ENCODE data around the gene SPATA31C1.
"Not testable (repeated sequence)": the region's sequence is repeated elsewhere in the genome, so short reads cannot be mapped to it uniquely, and the experiment has no call there.

SPATA31C1 gene

DNA sequence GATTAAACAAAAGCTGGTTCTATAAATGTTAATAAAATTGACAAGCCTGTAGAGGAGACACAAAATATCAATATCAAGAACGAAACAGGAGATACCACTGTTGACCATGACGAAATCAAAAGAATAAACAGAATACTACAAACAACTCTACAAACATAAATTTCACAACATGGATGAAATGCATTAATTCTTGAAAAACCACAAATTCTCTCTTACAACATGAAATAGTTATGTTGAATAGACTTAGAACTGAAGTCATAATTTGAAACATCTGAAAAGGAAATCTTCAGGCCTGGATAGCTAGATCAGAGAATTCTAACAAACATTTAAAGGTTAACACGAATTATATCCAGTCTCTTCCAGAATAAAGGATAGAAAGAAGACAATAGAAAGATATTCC lies 6.9 kb upstream of the SPATA31C1 start:
- Histone ChIP-seq H3K36me3 (no peaks in the 10 kb centered on the region), H3K4me3 (no peak overlapping the region), H3K4me1 (no peaks in the 10 kb centered on the region), H3K9me3 (no peaks in the 10 kb centered on the region), H3K27me3 (no peaks in the 10 kb centered on the region), H3K27ac (no peak overlapping the region)
- intact Hi-C loops (cut with DNase I; ENCODE audit: low total_unique reads), result no loop called here
- DNase-seq, result no peak
- no peak for TF ChIP-seq CTCF (IDR thresholded peaks at IDR 0.05)

- H3K27ac ChIP-seq; H3K27me3 ChIP-seq; intact Hi-C loops (cut with DNase I; ENCODE audit: low total_unique reads); DNase-seq; H3K4me1 ChIP-seq; H3K4me3 ChIP-seq; H3K36me3 ChIP-seq; H3K9me3 ChIP-seq: not testable (repeated sequence)
Measured at GRCh38 chr9:87919013-87919412, 1.3 kb downstream of the SPATA31C1 start.

DNA sequence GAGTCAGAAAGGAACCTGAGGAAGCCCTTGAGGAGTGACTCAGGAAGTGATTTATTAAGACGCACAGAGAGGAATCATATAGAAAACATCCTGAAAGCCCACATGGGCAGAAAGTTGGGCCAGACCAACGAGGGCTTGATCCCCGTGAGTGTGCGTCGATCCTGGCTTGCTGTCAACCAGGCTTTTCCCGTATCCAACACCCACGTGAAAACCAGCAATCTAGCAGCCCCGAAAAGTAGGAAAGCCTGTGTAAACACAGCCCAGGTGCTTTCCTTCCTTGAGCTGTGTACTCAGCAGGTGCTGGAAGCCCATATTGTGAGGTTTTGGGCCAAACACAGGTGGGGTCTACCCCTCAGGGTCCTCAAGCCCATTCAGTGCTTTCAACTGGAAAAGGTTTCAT lies 3.8 kb downstream of the SPATA31C1 start:
- DNase-seq, H3K27ac ChIP-seq: not testable (repeated sequence)

DNA sequence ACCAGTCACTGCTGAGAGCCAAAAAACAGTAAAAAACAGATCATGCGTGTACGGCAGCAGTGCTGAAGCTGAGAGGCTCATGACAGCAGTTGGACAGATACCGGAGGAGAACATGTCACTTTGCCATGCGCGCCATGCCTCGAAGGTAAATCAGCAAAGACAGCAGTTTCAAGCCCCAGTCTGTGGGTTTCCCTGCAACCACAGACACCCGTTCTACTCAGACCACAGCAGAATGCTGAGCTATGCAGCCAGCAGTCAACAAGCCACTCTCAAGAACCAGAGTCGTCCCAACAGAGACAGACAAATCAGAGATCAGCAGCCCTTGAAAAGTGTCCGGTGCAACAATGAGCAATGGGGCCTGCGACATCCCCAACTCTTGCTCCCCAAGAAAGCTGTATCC lies 5.2 kb downstream of the SPATA31C1 start:
- intact Hi-C loops (cut with DNase I; ENCODE audit: low total_unique reads); H3K27me3 ChIP-seq; DNase-seq; H3K36me3 ChIP-seq; H3K4me1 ChIP-seq; H3K9me3 ChIP-seq; H3K27ac ChIP-seq; H3K4me3 ChIP-seq: not testable (repeated sequence)

More for the DNA sequence above, 3.8 kb downstream of the SPATA31C1 start:
- H3K4me3 ChIP-seq; intact Hi-C loops (cut with DNase I; ENCODE audit: low total_unique reads); H3K4me1 ChIP-seq; H3K9me3 ChIP-seq; H3K36me3 ChIP-seq; H3K27me3 ChIP-seq: not testable (repeated sequence)

DNA sequence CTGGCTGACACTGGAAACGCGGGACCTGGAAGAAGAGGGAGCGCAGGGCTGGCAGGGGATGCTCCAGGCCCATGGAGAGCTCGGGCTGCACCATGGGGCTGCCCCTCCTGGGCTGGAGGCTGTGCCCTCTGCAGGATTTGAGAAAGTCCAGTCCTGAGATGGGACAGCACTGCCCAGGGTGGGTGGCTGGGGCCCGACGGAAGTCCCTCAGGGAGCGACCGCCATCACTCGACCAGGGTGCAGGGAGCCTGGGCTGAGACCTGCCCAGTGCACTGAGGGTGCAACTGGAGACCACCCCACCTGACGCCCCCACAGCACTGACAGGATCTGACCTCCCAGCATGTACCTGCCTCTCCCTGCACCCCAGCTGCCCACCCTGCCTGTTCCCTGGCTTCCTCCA lies 7.1 kb downstream of the SPATA31C1 start:
- H3K4me3 ChIP-seq; H3K9me3 ChIP-seq; intact Hi-C loops (cut with DNase I; ENCODE audit: low total_unique reads); DNase-seq; H3K4me1 ChIP-seq; H3K27me3 ChIP-seq; H3K27ac ChIP-seq; H3K36me3 ChIP-seq: not testable (repeated sequence)

DNA sequence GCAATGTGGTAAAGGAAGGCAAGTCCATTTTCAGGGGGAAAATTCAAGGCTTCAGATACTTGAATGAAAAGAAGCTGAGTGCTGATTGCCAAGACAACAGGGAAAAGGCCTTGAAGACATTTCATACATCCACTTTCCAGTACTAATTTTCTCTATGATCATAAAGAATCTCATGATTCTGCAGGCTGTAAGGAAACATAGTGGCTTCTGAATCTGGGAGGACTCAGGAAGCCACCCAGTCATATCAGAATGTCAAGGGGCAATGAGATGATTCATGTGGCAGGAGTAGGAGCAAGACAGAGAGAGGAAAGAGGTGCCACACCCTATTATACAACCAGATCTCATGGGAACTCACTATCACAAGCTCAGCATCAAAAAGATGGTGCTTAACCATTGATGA lies 11.4 kb downstream of the SPATA31C1 start:
- intact Hi-C loops (cut with DNase I; ENCODE audit: low total_unique reads); H3K27ac ChIP-seq: not testable (repeated sequence)

DNA sequence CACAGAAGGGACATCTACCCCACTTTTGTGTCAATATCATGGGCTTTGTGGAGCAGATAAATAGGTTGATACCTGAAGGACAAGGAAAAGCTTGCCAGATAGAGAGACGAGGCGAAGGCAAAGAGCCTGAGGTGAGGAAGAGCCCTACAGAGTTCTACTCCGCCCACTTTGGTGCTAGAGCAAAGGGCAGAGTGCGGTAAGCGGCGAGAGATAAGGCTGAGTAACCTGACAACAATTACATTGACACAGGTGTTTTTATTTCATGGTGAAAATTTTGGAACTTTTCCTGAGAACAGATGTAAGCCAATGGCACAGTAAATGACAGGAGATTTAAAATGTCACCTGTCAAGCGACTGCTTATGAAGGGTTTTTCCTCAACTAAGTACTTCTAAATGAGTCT lies 16.7 kb downstream of the SPATA31C1 start:
- DNase-seq; H3K4me3 ChIP-seq; H3K27ac ChIP-seq; H3K27me3 ChIP-seq; H3K9me3 ChIP-seq; H3K4me1 ChIP-seq; H3K36me3 ChIP-seq; intact Hi-C loops (cut with DNase I; ENCODE audit: low total_unique reads): not testable (repeated sequence)

More for the DNA sequence above, 11.4 kb downstream of the SPATA31C1 start:
- not testable (repeated sequence) for DNase-seq, H3K4me3 ChIP-seq, H3K9me3 ChIP-seq, H3K27me3 ChIP-seq, H3K4me1 ChIP-seq, H3K36me3 ChIP-seq

DNA sequence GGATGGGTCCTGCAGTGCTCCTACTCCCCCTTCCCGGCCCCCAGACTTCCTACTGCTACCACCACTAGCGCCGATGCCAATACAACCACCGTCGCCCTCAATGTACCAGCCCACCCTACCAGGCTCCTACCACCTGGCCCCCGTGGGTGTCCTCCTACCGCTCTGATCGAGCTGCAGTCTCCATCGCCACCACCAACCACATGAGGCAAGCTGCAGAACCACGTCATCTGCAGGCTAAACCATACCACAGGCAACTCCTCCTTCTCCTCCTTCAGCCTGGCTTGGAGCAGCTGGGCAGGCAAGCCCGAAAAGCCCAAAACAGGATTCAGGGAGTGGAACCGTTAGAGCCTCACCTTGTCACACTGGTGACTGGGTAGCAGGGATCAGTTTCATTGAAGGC lies 19.6 kb downstream of the SPATA31C1 start:
- DNase-seq; intact Hi-C loops (cut with DNase I; ENCODE audit: low total_unique reads); H3K36me3 ChIP-seq; H3K4me1 ChIP-seq; H3K4me3 ChIP-seq; H3K27me3 ChIP-seq; H3K27ac ChIP-seq; H3K9me3 ChIP-seq: not testable (repeated sequence)

DNA sequence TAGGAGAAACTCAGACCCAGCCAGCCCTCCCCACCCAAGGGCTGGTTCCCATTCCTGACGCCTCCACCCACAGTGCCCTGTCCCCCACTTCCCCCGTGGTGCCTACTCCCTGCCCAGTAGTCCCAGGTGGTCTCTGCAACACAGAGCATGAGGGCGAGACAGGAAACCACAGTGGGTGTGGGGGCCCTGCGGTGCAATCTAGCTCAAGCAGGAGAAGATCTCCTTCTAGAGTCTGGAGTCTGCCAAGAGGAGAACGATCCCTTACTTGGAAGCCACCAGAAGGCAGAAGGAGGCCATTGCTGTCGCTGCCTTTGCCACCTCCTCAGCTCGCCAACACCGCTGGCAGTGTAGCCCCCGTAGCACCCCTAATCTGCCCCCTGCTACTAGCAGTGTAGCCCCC lies 20.2 kb downstream of the SPATA31C1 start:
- H3K27ac ChIP-seq; H3K4me3 ChIP-seq; H3K9me3 ChIP-seq; H3K27me3 ChIP-seq; H3K36me3 ChIP-seq; H3K4me1 ChIP-seq; DNase-seq; intact Hi-C loops (cut with DNase I; ENCODE audit: low total_unique reads): not testable (repeated sequence)

DNA sequence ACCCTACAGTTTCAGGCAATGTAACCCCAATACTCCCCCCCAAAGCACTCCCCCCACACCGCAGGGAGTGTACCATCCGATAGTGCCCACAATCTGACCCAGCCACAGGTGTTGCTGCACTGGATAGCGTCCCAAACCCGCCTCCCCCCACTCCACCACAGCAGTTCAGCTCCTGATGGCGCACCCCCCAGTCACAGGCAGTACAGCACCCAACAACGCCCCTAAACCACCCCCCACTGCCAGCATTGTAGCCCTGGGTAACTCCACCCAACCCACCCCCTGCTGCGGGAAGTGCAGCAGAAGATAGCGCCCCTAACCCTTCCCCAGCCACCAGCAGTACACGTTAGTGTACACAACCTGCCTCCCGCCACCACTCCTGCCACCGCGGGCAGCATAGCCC lies 20.6 kb downstream of the SPATA31C1 start:
- H3K36me3 ChIP-seq; intact Hi-C loops (cut with DNase I; ENCODE audit: low total_unique reads); H3K4me3 ChIP-seq; H3K4me1 ChIP-seq; H3K27me3 ChIP-seq; DNase-seq; H3K27ac ChIP-seq; H3K9me3 ChIP-seq: not testable (repeated sequence)

DNA sequence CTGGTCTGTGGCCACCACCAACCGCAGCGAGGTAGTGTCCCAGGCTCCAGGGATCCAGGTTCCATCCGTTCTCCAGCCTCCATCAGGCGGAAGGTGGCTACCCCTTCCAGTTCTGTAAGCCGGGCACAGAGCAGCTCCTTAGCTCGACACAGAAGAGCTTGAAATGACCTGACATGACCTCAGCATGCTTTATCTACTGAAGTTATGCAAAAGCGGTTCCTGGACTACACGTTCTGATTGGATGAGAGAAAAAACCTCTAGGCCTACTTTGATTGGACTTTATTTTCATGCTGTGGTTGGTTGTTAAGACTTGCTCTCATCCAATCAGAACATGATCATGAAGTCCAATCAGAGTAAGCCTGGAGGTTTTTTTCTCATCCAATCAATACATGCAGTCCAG lies 21.3 kb downstream of the SPATA31C1 start:
- DNase-seq; H3K27ac ChIP-seq; H3K27me3 ChIP-seq; H3K4me3 ChIP-seq; H3K36me3 ChIP-seq; H3K4me1 ChIP-seq; H3K9me3 ChIP-seq; intact Hi-C loops (cut with DNase I; ENCODE audit: low total_unique reads): not testable (repeated sequence)

Data from tibial artery (tissue), 4 donors.